ENCODE data around the gene LDLRAD3. TPM values are rescaled to one million over a fixed set of nuclear protein-coding genes. Genes with fewer than 3 reads are reported as not detected.

The LDLRAD3 gene
- total RNA-seq, 4 donors from 2014 or later, result 19.4 to 49.5 (median 31.0) TPM

GRCh38 chr11:35937111-35937510 lies 6.8 kb upstream of the LDLRAD3 start:
- WGBS, 2 donors, result 60 to 63% methylated on average over 3 of the region's 3 CpGs

GRCh38 chr11:35937700-35938099 lies 6.2 kb upstream of the LDLRAD3 start:
- WGBS, 2 donors, result 80 to 82% methylated on average over 6 of the region's 6 CpGs
- no peaks in the 10 kb centered on the region for H3K9me3 ChIP-seq
- no peak for TF ChIP-seq CTCF (IDR thresholded peaks at IDR 0.05)
- no peak for TF ChIP-seq EP300 (IDR thresholded peaks at IDR 0.05)
- no peak for TF ChIP-seq POLR2A (IDR thresholded peaks at IDR 0.05)
- H3K4me3 ChIP-seq, result no peak overlapping the region
- H3K36me3 ChIP-seq, result no peaks in the 10 kb centered on the region
- no peak overlapping the region for H3K27ac ChIP-seq
- peaks cover 0 to under 1% (median 0%) of the 10 kb centered on the region in 4 donors for H3K4me1 ChIP-seq
- H3K27me3 ChIP-seq, result no peaks in the 10 kb centered on the region
- DNase-seq (ENCODE audit: low spot score in 2 of 2), result no peak

More at GRCh38 chr11:35937111-35937510, 6.8 kb upstream of the LDLRAD3 start:
- Histone ChIP-seq H3K4me3 (no peak overlapping the region), H3K4me1 (no peaks in the 10 kb centered on the region), H3K9me3 (peaks cover 0 to 3% (median 0%) of the 10 kb centered on the region in 4 donors), H3K36me3 (no peaks in the 10 kb centered on the region), H3K27ac (no peak overlapping the region), H3K27me3 (no peaks in the 10 kb centered on the region)
- TF ChIP-seq POLR2A (IDR thresholded peaks at IDR 0.05), result no peak
- TF ChIP-seq EP300 (IDR thresholded peaks at IDR 0.05), result no peak
- no peak for TF ChIP-seq CTCF (IDR thresholded peaks at IDR 0.05)
- no peak for DNase-seq (ENCODE audit: low spot score in 2 of 2)

GRCh38 chr11:35938231-35938630 lies 5.6 kb upstream of the LDLRAD3 start:
- Histone ChIP-seq H3K27me3 (no peaks in the 10 kb centered on the region), H3K4me3 (no peak overlapping the region), H3K27ac (no peak overlapping the region), H3K9me3 (no peaks in the 10 kb centered on the region), H3K36me3 (no peaks in the 10 kb centered on the region), H3K4me1 (peaks cover 0 to 5% (median 3%) of the 10 kb centered on the region in 4 donors)
- WGBS, 2 donors, result 70 to 72% methylated on average over 9 of the region's 9 CpGs
- TF ChIP-seq EP300 (IDR thresholded peaks at IDR 0.05) (no peak), POLR2A (IDR thresholded peaks at IDR 0.05) (no peak), CTCF (IDR thresholded peaks at IDR 0.05) (no peak)
- DNase-seq (ENCODE audit: low spot score in 2 of 2), result no peak

- H3K36me3 ChIP-seq, result no peaks in the 10 kb centered on the region
- no peaks in the 10 kb centered on the region for H3K27me3 ChIP-seq
- no peak for TF ChIP-seq POLR2A (IDR thresholded peaks at IDR 0.05)
- no peak for TF ChIP-seq CTCF (IDR thresholded peaks at IDR 0.05)
- no peak for TF ChIP-seq EP300 (IDR thresholded peaks at IDR 0.05)
- WGBS, 2 donors, result 21 to 32% methylated on average over 9 of the region's 9 CpGs
- H3K4me1 ChIP-seq, result peaks cover 0 to 33% (median 10%) of the 10 kb centered on the region in 4 donors
- no peaks in the 10 kb centered on the region for H3K9me3 ChIP-seq
- no peak for DNase-seq (ENCODE audit: low spot score in 2 of 2)
- peak overlapping the region; percentile 3 to 88 (median 78) for H3K27ac ChIP-seq
- peak overlapping the region; percentile 51 to 65 (median 57) for H3K4me3 ChIP-seq
Measured at GRCh38 chr11:35943309-35943708, 553 bp upstream of the LDLRAD3 start.

- 6 to 9% methylated on average over 28 to 30 of the region's 32 CpGs for WGBS, 2 donors
- H3K27ac ChIP-seq, result peak overlapping the region; percentile 55 to 85 (median 74)
- DNase-seq (ENCODE audit: low spot score in 2 of 2), result no peak
Measured at GRCh38 chr11:35944503-35945136, 758 bp downstream of the LDLRAD3 start.

More at GRCh38 chr11:35944503-35945136, 758 bp downstream of the LDLRAD3 start:
- Histone ChIP-seq H3K4me3 (peak overlapping the region; percentile 47 to 67 (median 62)), H3K27me3 (no peaks in the 10 kb centered on the region), H3K9me3 (no peaks in the 10 kb centered on the region), H3K36me3 (no peaks in the 10 kb centered on the region), H3K4me1 (peaks cover 0 to 37% (median 10%) of the 10 kb centered on the region in 4 donors)
- TF ChIP-seq CTCF (IDR thresholded peaks at IDR 0.05) (no peak), POLR2A (IDR thresholded peaks at IDR 0.05) (peak in 1 of 2 donors; percentile 28), EP300 (IDR thresholded peaks at IDR 0.05) (peak in 1 of 2 donors; percentile 68)
